GM13976 (cell line): ENCODE data around the gene OR2T27.
"Not testable (repeated sequence)": the region's sequence is repeated elsewhere in the genome, so short reads cannot be mapped to it uniquely, and the experiment has no call there.

ENCODE experiments used
- DNase-seq: peaks from one replicate; pipeline ENCODE4 v3.0.0; 2012; ENCODE audit warnings: low spot score
- in situ Hi-C: fragments of 300-500 bp; cut with MboI; formaldehyde crosslinking; loops from one replicate; pipeline ENCODE4 v1.12.0; 2022; ENCODE audit warnings: low sequenced_read_pairs, mixed read lengths, inconsistent platforms; ENCODE audit not compliant: unreplicated experiment
- TF ChIP-seq, protein P1 (sequence below): IDR thresholded peaks from 2 replicates; pipeline ENCODE4 v1.5.1; 2012; ENCODE audit warnings: borderline replicate concordance, mild to moderate bottlenecking; ENCODE audit not compliant: insufficient read depth; ENCODE audit errors: extremely low read depth, missing control alignments, control extremely low read depth

OR2T27 gene

DNA sequence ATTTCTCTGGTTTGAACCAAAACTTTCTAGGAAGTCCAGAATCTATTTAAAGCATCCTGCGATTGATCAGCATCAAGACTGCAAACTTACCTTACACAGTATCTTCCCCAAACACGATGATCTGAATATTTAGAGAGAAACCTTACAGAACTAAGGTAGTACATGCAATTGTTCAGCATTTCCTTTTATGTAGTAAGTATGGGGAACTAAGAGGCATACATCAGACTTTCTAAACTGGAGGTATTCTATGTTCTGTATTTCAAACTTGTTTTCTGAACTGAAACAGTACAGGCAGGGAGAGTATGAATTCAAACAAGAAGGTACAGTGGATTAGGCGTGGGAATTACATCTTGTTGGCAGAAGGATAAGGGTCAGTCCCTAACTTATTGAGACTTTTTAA lies at the start of gene OR2T27:
OR2T27 (minus strand) TSS at position 175 of the 400 bp plus-strand sequence. CDS start 4,644 bp downstream, outside the sequence.
- in situ Hi-C loops, DNase-seq: not testable (repeated sequence)

DNA sequence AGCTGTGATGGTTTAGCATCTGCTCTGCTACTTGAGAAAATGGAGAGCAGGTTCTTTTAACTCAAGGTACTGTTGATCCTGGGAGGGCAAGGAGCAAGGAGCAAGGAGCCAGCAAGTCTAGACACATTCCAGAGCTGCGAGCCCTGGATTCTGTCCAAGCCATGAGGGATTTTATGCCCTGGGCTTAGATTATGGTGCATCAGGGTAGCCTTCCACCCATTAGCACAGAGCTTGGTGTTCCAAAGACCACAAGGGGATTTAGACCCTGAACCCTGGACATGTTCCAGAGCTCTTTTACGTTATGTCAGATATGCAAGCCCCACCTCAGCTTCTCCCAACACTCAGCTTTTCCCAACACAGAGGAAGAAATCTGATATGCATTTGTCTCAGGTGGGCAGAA lies 49.3 kb upstream of the OR2T27 start:
- in situ Hi-C loops, result no loop called here
- TF ChIP-seq, protein P1, sequence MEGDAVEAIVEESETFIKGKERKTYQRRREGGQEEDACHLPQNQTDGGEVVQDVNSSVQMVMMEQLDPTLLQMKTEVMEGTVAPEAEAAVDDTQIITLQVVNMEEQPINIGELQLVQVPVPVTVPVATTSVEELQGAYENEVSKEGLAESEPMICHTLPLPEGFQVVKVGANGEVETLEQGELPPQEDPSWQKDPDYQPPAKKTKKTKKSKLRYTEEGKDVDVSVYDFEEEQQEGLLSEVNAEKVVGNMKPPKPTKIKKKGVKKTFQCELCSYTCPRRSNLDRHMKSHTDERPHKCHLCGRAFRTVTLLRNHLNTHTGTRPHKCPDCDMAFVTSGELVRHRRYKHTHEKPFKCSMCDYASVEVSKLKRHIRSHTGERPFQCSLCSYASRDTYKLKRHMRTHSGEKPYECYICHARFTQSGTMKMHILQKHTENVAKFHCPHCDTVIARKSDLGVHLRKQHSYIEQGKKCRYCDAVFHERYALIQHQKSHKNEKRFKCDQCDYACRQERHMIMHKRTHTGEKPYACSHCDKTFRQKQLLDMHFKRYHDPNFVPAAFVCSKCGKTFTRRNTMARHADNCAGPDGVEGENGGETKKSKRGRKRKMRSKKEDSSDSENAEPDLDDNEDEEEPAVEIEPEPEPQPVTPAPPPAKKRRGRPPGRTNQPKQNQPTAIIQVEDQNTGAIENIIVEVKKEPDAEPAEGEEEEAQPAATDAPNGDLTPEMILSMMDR, result no peak
- DNase-seq, result no peak

DNA sequence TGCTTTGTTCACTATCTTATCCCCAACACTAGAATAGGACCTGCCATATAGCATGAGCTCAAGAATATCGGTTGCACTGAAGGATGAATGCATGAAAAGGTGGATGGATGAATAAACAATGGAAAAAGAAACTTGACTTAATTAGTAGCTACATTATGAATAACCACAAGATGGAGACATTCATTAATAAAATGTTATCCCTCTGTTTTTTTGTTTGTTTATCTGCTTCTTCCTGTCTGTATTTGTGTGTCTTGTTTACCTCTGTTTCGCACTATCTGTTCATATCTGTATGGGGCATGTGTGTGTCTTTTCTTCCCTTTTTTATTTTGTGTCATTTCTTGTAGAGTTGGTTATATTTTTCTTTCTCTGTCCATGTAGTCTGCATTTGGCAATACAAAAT lies 48.3 kb upstream of the OR2T27 start:
- no peak for DNase-seq
- in situ Hi-C loops, result no loop called here
- TF ChIP-seq, protein P1, result no peak

- TF ChIP-seq, protein P1, result no peak
- no peak for DNase-seq
- in situ Hi-C loops, result no loop called here
Observed at GRCh38 chr1:248702714-248703113, 47.4 kb upstream of the OR2T27 start, which contains the start of gene OR14I1. TSS of gene OR14I1 (minus strand) at chr1:248702766.

GRCh38 chr1:248699099-248699498 lies 43.8 kb upstream of the OR2T27 start:
- DNase-seq, result no peak
- TF ChIP-seq, protein P1, result no peak
- in situ Hi-C loops, result no loop called here

- in situ Hi-C loops, result no loop called here
- TF ChIP-seq, protein P1, result no peak
- DNase-seq, result no peak
Observed at GRCh38 chr1:248697907-248698306, 42.6 kb upstream of the OR2T27 start.

DNA sequence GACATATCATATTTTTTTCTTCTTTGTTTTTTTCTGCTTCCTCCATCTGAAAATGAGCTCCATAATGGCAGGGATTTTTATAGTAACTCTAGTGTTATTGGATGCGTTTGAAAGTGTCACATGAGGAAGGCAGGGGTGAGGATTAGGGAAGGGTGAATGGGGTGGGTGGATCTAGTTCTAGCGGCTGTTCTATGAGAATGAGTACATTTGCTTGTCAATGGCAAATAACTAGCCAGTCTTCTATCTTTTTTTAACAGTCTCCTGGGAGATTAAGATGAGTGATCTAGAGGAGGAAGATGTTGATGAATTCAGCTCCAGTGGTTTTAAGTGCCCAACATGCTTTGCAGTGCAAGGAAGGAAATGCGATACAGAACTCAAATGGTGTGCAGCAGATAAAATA lies 41.4 kb upstream of the OR2T27 start:
- TF ChIP-seq, protein P1, result no peak
- DNase-seq, result no peak
- in situ Hi-C loops, result no loop called here
